NCI-H2107 treated with DMSO at 0.1 percent for 48 hours (cell line): Measurements from ENCODE around the gene SCGB1D2.
A peak's percentile ranks its signal among the peaks of the same experiment; 100 is the strongest.

Experiments used
- DNase-seq: peaks from one replicate; lab custom pipeline; 2025; ENCODE audit not compliant: unreplicated experiment; lab: John Stamatoyannopoulos, UW

Gene SCGB1D2

DNA sequence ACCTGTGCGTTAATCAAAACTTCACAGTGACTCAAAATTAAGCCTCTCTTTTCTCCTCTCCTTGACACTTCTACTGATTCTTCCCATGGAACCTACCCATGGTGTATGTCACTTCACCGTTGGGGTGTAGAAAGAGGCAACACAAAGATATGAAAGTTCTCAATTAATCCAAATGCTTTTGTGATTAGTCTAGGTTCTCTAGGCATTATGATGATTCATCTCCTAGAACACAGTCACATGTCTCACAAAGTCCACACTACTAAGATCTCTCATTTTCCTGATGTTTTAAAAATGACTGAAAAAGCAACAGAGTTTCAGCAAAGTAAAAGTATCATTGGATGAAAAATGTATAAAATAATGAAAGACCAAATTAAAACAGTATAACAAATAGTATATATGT lies 14.2 kb downstream of the SCGB1D2 start:
- no peak for DNase-seq

GRCh38 chr11:62260261-62260953 lies 18.4 kb downstream of the SCGB1D2 start:
- DNase-seq = no peak

DNA sequence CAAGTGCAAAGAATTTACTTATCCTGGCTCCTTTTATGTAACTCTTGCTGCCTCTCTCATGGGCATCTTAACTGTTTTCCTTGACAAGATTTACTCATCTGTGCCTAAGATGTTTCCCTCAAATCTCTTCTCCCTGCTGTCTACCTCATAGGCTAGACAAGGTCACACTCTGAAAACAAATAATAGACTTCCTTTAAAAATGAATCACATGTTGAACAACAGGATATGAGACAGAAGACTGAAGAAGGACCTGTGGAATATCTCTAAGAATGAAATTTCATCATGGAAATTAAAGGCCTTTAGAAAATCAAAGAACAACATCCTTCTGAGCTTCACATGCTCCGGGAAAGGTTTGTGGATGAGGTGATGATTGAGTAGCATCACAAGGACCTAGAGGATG lies 22.0 kb downstream of the SCGB1D2 start:
- no peak for DNase-seq

DNA sequence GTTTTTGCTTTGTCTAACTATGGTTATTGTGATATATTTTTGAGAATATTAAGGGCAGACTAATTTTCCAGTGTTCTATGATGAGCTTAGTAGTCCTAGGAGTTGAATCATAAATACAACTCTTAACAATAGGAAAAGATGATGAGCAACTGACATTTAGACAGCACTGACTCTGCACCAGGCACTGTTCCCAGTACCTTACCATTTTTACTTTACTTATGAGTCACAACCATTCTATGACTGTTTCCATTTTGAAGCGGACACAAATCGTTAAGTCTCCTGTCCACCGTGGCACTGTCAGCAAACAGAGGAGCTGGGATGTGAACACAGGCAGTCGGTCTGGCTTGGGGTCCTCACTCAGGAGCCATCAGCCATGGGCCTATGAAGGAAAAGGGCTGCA lies 24.5 kb downstream of the SCGB1D2 start:
- DNase-seq = no peak

DNA sequence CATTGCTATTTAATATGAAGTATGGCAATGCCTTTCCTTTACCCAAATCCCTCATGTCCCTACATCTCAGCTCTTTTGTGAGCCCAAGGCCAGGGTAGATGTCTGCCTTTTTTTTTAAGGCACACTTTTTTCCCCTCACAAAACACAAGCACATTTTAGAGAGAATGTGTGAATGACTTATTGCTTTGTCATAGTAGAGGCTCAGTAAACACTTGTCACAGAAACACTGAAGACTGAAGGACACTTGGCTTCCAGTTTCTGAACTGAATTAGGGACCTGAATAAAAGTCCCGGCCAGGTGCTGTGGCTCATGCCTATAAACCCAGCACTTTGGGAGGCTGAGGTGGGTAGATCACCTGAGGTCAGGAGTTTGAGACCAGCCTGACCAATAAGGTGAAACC lies 25.0 kb downstream of the SCGB1D2 start:
- no peak for DNase-seq

- DNase-seq = no peak
Observed at GRCh38 chr11:62267576-62267975, 25.5 kb downstream of the SCGB1D2 start.

- peak; percentile 1 for DNase-seq
Observed at GRCh38 chr11:62269654-62270278, 27.7 kb downstream of the SCGB1D2 start, which contains the start of gene SCGB2A2. Gene SCGB2A2, plus strand, starts transcription at chr11:62270158. Its CDS starts 59 bp downstream, at chr11:62270217.

DNA sequence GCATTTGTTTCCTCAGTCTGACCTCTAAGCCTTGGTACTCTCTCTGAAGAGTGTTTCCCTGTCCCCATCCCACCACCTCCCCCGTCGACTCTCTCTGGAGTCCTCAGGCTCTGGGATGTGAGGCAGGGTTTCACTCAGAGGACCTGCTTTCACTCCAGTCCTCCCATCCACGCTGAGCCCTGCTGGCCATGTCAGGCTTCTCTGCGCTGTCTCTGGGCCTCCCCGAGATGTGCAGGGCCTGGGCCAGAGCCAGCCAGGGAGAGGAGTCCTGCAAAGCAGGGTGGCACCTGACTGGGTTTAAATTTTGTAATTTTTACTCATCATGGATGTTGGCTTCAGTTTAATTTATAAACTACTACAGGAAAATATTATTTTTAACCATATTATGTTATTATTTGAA lies 31.2 kb downstream of the SCGB1D2 start:
- no peak for DNase-seq

- no peak for DNase-seq
Observed at GRCh38 chr11:62273789-62274275, 31.8 kb downstream of the SCGB1D2 start.

DNA sequence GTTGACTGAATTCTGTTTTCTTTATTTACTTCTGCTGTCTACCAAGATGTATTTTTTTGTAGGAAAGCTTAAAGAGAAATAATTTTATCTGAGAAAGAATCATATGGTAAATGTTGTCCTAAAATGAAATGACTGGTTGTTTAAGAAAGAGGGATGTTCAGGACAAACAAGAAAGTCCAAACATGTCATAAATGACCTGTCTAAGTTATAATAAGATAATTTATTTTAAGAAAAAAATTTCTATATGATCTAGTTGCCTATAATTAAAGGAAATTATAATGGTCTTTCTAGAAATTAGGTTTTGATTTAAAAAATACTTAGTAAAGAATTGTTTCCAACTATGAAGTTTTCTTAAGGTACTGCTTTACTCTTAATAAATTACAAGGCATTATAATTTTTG lies 38.4 kb downstream of the SCGB1D2 start:
- no peak for DNase-seq
